HG03469 (cell line): Measurements from ENCODE around the gene PSG11.
"Not testable (repeated sequence)": the region's sequence is repeated elsewhere in the genome, so short reads cannot be mapped to it uniquely, and the experiment has no call there.

Experiments
- ATAC-seq: cut with Tn5 transposase; IDR thresholded peaks from one replicate; pipeline ENCODE4 v1.9.1; 2021; ENCODE audit warnings: mild to moderate bottlenecking, moderate library complexity, moderate number of reproducible peaks; ENCODE audit not compliant: unreplicated experiment

The PSG11 gene

DNA sequence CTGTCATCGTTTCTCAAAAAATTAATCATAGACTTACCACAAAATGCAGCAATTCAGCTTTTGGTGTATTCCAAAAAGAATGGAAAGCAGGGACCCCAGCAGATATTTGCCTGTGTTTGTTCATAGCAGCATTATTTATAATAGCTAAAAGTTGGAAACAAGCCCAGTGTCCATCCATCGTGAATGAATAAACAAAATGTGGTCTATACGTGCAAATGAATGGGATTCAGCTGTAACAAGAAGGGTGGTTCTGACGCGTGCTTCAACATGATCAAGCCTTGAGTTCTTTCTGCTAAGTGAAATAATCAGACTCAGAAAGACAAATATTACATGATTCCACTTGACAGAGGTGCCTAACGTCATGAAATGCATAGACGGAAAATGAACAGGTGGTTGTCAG, 36.4 kb downstream of the PSG11 start:
- no peak for ATAC-seq

DNA sequence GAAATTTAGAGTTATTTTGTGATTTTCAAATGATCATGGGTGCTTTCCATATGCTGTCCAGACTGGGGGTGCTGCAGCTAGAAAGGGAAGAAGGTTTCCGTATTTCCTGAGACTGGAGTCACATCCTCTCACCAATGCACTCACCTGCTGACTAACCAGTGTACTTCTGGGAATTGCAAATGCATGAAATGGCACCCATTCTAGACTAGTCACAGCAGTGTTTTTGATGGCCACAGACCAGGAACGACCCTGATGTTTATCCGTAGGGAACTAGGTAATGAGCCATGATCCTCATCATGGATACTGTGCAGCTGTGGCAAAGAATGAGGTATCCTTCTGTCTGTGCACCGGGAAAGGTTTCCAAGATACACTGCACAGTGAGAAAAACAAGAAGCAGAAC, 37.1 kb downstream of the PSG11 start:
- not testable (repeated sequence) for ATAC-seq

DNA sequence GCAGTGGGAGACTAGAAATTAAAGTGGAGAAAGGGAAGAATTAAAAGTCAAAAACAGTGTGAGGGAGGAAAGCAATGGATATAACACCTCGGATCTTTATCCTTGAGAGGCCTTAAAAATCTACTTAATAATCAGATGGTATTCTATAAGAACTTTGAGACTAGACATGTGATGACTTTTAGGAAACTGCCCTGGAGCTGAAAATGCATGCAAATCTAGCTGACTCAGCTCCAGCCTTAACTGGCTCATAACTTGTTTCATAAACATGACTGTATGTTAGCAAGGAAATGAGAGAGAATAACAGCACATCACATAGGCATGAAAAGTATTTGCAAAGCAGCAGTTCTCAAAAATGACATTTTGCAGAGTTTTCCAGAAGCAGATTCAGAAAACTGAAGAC, 38.1 kb downstream of the PSG11 start:
- ATAC-seq, result not testable (repeated sequence)

DNA sequence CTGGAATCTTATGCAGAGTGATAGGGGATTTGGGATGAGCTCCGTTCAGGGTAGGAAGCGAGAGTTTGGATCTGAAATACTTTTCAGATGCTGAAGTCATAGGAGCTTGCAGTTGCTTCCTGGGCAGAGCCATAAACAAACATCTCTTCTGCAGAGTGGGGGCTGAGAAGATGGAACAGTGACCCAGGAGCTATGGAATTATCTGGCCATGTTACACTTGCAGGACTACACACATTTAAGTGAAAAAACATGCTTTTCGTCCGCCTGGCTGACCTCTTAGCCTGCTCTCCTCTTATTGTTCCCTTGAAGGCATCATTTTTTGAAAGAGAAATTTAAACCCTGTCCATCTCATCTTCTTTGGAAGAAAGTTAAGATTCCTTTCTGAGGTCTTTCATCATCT, 40.7 kb downstream of the PSG11 start:
- no peak for ATAC-seq

DNA sequence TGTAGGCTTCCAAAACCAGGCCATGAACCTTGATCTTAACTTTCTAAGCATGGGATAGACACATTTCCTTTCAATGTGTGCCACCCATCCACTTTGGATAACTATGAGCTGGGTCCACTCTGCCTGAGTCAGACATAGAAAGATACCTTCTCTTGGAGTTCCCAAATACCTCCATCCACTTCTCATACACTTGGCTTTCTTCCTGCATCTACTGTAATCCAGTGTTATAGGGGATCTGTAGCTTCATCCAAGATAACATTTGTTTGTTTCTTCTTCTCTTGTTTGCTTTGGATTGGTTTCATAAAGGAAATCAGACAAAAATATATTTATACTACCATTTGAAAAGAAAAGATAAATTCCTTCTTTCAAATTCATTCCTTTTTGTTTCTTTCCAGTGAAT, 44.2 kb downstream of the PSG11 start:
- not testable (repeated sequence) for ATAC-seq

DNA sequence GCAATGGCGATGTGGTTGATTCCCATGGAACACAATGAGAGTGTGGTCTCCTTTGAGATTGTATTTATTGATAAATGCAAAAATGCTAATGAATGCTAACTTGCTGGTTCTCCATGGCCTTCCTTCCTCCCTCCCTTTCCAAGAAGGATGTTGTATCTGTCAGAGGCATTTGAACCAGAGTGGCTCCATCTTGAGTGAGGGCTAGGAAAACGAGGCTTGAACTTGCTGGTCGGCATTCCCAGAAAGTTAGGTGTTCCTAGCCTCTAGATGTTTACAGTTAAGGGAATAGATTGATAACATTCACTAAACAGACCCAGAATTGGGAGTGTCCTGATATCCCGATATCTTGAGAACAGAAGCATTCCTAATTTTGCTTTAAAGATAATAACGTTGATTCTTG, 54.8 kb downstream of the PSG11 start:
- ATAC-seq, result not testable (repeated sequence)

DNA sequence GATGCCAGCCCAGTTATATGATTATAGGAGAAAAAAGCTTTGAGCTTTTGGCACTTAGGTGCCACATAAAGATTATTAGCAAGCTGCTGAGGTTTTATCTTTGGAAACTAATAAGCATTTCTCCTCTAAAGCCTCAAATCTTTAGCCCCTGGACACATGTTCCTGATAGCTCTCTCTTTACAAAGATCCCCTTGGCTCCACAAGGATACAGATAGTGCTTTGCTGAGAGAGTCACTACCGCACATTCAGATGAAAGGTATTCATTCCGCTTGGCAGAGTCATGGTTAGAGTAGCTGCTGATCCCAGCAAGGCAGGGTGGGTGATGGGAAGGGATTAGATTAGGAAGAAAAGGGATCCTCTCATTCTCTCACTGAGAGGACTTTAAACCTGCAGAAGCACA, 61.1 kb downstream of the PSG11 start:
- no peak for ATAC-seq

DNA sequence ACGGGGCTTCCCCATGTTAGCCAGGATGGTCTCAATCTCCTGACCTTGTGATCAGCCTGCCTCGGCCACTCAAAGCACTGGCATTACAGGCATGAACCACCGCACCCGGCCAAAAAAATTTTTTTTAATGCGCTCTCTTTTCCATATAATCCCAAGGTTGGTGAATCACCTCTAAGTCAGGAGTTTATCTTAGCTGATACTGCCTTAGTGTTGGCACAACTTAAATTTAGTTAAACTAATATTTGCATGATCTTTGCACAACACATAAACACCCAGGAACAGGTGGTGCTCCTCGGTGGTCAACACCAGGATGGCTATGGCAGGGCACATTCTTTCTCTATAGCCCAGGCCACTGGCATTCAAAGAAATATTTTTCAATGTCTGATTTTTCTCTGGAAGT, 65.2 kb downstream of the PSG11 start:
- no peak for ATAC-seq
